ENCODE measurements around the gene XIST.
"Not testable (repeated sequence)": the region's sequence is repeated elsewhere in the genome, so short reads cannot be mapped to it uniquely, and the experiment has no call there.

DNA sequence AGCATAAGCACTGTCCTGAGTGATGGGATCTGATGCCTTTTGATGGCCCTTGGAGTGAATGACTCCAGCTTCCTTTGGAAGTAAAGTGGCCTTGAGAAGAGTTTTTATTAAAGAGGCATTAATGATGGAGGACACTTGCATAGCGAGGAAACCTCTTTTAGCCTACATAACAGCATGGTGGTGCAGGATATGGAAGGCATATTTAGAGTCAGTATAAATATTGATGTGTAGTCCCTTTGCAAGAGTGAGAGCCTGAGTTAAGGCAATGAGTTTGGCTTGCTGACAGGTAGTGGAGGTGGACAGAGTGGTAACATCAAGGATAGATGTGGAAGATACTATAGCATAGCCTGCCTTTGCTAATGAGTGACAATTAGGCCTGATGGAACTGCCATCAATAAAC is 48.4 kb downstream of the XIST start:
- TF ChIP-seq CTCF (IDR thresholded peaks at IDR 0.05; ENCODE audit: poor library complexity, severe bottlenecking); EZH2 (IDR thresholded peaks at IDR 0.05; ENCODE audit: borderline replicate concordance, insufficient read depth, low read length, poor library complexity, severe bottlenecking); EP300 (conservative IDR thresholded peaks at IDR 0.05; ENCODE audit: poor library complexity, severe bottlenecking): not testable (repeated sequence)
